ENCODE measurements around the gene KCNT1.
A peak's percentile ranks its signal among the peaks of the same experiment; 100 is the strongest.

The KCNT1 gene

DNA sequence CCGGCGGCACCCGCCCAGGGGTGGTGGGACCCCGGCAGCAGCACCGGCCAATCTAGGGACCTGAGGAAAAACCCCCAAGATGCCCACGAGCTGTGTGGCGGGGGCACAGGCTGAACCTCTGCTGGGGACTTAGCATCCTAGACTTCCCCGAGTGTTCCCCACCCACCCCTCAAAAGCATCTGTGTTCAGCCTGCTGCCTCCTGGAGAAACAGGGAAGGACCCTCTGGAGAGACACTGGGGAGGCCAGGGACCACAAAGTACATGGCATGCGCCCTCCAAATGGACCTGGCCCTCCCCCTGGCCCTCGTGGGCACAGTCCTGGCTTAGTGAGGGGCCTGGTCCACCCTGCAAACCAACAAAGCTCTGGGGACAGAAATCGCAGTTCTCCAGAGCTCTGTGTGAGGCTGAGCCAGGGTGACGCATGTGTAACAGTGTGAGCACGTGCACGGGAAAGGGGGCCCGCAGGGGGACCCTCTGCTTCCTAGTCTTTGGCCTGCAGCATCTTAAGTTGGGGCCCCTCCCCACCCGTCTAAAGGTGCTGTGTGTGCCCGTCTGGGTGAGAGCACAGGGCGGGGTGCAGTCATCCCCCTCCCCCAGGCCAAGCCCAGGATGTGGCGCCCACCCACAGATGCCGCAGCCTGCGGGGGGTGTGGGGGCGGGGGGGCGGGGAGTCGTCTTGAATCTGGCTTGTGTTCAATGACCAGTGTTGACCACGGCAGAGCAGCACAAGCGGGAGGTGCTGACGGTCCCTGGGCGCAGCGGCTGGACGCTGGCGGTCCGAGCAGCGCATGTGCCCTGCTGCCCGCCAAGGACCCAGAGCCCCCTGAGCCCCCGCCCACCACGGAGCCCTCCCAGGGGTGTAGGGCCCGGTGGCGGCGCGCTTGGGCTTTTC, 672 bp upstream of the KCNT1 start:
- peak; percentile 11 for DNase-seq

DNA sequence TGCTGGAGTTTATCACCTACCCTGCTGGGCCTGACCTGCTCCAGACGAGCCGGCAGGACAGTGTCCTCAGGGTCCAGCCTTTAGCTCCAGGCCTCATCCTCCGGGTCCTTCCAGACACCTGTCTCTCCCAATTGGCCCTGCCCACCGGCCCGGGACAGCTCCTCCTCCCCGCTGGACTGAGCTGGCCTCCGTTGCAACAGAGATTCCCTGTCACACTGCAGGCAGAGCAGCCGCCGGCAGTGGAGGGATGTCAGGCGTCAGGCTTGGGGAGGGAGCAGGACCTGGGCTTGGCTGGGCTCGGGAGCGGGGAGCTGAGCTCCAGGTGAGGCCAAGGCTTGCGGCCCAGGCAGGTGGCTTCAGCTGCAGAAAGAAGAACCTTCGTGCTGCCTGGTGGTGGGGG, 1.7 kb downstream of the KCNT1 start:
- no peak for DNase-seq

- no peak for DNase-seq
Observed at GRCh38 chr9:135704483-135704882, 2.5 kb downstream of the KCNT1 start.

DNA sequence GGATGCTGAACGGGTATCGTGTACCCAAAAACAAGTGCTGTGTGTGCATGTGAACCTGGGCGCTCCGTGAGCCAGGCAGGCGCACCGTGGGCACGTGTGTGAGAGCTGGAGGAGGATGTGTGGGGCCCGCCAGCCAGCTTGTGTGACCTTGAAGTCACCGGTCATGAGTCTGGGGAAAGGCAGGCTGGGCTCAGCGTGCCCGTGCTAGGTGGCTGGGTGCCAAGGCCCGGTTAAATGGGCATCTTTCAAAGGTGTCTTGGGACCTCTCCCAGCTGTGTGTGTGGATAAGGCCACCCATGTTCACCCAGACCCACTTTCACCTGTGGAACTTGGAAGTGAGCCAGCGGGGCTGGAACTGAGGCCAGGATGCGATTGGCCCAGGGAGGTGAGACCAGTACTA, 3.4 kb downstream of the KCNT1 start:
- DNase-seq, result no peak

DNA sequence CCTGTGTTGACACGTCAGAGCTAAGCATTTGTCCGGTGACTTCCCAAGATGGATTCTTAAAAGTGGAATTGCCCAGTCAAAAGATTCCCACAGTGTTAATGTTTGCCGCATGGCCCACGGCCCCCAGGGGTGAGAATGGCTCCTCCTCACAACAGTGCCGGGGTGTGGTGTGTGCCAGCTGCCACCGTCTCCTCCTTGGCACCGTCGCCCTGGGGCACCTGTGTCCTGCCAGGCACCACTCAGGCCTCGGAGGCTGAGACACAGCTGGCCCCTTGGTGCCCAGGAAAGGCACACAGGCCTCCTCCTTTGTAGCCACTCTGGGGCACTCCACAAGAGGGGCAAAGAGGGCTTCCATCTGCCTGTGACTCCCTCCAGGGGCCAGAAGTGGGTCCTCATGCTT, 4.3 kb downstream of the KCNT1 start:
- no peak for DNase-seq

GRCh38 chr9:135707252-135708138, 5.5 kb downstream of the KCNT1 start:
- DNase-seq, result no peak

DNA sequence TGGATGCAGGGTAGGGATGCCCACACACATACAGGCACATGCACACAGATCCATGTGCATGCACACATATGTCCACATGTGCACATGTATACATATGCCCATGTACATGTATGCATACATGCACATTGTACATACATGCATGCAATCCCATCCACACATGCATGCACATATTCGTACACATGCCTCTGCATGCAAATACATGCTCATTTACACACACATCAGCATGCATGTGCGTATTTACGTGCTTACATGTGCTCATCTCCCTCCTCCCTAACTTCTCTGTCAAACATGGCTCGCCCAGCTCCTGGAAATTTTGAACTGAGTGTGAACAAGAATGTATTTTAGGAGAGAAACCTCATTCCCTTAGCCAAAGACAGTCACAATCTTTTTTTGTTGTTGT, 6.2 kb downstream of the KCNT1 start:
- DNase-seq, result no peak

DNA sequence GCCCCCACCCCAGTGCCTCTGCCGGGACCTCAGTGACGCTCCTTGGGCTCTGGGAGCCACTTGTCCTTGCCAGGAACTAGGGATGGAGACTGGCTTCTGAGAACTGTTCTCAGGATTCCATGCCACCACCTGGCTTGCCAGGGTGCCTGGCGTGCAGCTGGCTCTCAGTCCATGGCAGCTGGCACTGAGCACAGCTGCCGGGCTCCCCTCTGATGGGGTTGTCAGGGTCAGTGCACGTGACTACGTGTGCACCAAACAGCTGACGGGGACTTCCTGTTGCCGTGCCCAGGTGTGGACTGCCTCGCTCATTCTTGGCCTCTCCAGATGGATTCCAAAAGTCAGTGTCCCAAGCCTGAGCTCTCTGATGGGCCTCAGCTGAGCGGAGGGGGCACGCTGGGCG, 9.4 kb downstream of the KCNT1 start:
- DNase-seq, result no peak

GRCh38 chr9:135711881-135712280, 9.9 kb downstream of the KCNT1 start:
- DNase-seq, result no peak

DNA sequence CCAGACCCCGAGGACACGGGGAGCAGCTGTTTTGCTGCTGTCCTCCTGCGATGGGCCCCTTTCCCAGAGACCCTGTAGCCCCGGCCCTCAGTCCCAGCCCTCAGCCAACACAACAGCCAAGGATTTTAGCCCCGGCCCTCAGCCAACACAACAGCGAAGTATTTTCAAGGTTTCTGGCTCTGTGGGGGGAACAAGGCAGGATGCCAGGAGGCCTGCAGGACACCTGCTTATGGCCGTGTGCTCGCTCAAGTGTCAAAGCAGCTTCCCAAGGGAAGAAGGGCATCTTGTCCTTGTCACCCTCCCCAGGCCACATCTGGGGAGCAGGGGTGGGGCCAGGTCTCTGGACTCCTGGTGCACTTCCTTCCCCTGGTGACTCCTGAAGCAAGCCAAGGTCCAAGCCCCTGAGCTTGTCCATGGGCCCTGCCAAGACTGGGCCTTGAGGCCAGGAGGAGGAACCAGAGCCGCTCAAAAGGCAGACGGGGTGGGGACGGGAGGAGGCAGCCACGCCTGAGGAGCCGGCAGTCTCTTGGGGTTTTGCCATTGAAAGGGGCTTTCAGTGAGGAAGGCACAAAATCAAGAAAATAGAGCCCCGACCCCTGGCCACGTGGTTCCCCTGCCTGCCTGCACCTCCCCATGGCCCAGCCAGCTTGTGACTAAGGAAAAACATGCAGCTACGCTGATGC, 10.8 kb downstream of the KCNT1 start:
- DNase-seq, result no peak

DNA sequence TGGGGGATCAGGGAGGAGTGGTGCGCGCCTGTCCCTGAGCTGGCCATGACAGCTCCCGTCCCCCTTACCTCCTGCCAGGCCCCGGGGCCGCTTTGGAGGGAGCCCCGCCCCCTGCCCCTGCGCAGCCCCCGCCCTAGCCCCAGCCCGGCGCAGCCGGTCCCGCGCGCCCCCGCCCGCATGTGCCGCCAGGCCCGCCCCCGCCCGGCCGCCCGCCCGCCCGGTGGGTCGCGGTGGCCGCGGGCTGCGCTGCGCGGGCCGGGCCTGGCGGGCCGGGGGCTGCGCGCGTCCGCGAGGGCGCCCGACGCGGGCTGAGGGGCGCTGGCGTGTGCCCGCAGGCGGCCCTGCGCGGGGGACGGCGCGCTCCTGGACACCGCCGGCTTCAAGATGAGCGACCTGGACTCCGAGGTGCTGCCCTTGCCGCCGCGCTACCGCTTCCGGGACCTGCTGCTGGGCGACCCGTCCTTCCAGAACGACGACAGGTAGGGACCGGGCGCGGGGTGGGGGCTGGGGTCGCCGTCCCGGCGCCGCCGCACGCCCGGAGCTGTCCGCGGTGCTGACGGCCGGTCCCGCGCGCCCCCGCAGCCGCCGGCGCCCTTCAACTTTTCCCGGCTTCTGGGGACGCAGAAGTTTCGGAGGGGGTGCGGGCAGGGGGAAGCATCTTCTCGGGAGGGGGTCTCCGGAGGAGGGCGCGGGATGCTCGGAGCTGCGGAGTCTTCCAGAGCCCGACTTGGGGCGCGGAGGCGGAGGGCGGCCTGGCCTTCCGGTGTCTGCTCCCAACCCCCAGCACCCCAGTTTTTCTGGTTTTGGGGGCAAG, 12.5 kb downstream of the KCNT1 start:
- DNase-seq, result no peak

DNA sequence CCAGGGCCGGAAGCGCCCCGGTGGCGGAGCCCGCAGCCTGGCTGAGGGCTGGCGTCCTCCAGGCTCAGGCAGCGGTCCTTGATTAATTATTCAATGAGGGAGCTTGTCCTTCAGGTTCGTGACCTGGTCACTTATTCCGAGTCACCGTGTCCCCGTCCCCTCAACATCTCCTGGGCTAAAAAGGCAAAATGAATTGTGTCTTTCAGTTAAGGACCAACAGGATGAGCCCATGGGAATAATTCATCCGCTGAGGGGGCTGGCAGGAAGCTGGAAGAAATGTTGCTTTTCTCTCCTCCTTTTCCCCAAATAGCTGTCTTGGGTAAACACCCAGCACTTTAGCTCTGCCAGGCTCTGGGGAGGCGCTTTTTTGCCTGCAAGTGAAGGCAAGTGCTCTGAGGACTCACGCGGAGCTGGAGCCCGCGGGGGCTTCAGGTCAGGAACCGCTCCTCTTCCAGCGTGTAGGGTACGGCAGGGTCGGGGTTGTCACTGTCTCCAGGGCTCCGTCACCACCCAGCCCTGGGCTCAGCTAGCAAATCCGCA, 13.1 kb downstream of the KCNT1 start:
- no peak for DNase-seq

DNA sequence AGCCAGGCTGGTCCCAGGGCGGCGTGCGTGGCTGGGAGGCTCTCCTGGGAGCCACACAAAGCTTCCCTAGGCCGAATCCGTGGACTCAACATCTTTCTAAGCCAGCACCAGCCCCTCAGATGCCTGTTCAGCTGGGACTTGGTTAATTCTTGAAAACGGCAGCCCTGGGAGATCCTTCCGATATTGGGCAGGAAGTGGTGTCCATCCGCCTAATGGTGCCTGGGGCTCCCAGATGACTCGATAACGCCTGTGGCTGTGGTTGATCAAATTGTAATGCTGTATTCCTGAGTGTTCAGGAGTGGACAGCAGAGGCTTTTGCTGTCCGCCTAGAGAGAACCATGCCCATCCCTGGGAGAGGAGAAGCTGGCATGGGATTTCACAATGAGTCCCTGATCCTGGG, 14.1 kb downstream of the KCNT1 start:
- DNase-seq, result no peak

GRCh38 chr9:135717410-135717809, 15.4 kb downstream of the KCNT1 start:
- DNase-seq, result no peak

- no peak for DNase-seq
Observed at GRCh38 chr9:135718616-135719015, 16.6 kb downstream of the KCNT1 start.

GRCh38 chr9:135719472-135719871, 17.5 kb downstream of the KCNT1 start:
- no peak for DNase-seq

GRCh38 chr9:135722365-135722764, 20.4 kb downstream of the KCNT1 start:
- DNase-seq, result no peak

DNA sequence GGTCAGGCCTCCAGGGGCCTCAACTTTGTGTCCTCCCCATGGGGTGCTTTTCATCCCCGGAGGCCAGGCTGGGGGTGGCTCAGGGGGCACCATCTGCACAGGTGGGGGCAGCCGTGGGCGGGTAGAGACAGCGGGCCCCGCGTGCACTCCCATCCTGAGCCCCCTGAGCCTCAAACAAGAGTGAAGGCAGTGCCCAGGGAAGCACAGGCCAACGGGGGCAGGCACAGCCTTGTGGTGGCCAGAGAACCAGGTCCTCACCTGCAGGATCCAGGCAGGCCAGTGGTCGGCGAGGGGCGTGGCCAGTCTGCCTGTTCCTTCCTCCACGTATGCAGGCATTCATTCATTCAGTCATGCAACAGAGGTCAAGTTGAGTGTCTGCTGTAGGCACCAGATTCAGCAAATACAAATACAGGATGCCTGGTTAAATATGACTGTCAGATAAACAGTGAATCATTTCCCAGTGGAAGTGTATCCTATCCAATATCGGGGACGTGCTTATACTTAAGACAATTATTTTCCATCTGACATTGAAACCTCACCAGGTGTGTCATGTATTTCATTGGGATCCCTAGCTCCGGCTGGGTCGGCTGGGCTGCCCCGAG, 22.3 kb downstream of the KCNT1 start:
- DNase-seq, result no peak

- DNase-seq, result no peak
Observed at GRCh38 chr9:135726138-135726853, 24.3 kb downstream of the KCNT1 start.

DNA sequence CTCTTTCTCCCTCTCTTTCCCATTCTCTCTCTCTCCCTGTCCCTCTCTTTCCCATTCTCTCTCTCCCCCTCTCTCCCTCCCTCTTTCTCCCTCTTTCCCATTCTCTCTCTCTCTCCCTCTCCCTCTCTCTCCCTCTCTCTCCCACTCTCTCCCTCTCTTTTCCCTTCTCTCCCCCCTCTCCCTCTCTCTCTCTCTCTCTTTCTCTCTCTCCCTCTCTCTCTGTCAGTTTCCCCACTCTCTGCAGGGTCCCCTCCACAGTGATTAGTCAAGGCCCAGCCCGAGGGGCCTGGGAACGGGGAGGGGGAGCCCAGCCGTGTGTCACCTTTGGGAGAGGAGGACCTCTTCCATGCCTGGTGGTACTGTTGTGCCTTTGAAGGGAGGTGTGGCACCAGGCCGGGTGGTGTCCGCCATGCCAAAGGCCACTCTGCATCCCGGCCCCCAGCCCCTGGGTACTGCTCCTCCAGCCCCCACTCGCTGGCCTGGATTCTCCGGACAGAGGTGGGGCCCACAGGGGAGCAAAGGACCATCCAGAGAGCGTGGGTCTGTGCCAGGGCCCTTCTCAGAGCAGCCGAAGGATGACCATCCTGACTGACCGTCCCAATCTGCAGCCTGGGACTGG, 25.4 kb downstream of the KCNT1 start:
- no peak for DNase-seq
